Measurements from ENCODE around the gene CLIC3.

CLIC3 gene

GRCh38 chr9:137023583-137023991, 27.2 kb upstream of the CLIC3 start:
- no peak overlapping the region for H3K27ac ChIP-seq (ENCODE audit: low read depth in 2 of 2, low read length in 2 of 2)
- no peaks in the 10 kb centered on the region for H3K9me3 ChIP-seq (ENCODE audit: control insufficient read depth in 2 of 2, low read length in 2 of 2)
- no peak overlapping the region for H3K9ac ChIP-seq (ENCODE audit: low read depth in 1 of 2, low read length in 2 of 2)
- no peak overlapping the region for H3K4me3 ChIP-seq (ENCODE audit: low read length in 2 of 2)
- H3K36me3 ChIP-seq (ENCODE audit: control insufficient read depth in 2 of 2, insufficient read depth in 2 of 2, low read length in 2 of 2), result no peaks in the 10 kb centered on the region
- H3K27me3 ChIP-seq (ENCODE audit: control insufficient read depth in 2 of 2, insufficient read depth in 2 of 2, low read length in 2 of 2), result no peaks in the 10 kb centered on the region
- peaks cover 29 to 39% of the 10 kb centered on the region in 2 donors for H3K4me1 ChIP-seq (ENCODE audit: control insufficient read depth in 2 of 2, insufficient read depth in 2 of 2, low read length in 2 of 2)

- peaks cover 26 to 36% of the 10 kb centered on the region in 2 donors for H3K4me1 ChIP-seq (ENCODE audit: control insufficient read depth in 2 of 2, insufficient read depth in 2 of 2, low read length in 2 of 2)
- no peaks in the 10 kb centered on the region for H3K9me3 ChIP-seq (ENCODE audit: control insufficient read depth in 2 of 2, low read length in 2 of 2)
- no peak overlapping the region for H3K27ac ChIP-seq (ENCODE audit: low read depth in 2 of 2, low read length in 2 of 2)
- H3K36me3 ChIP-seq (ENCODE audit: control insufficient read depth in 2 of 2, insufficient read depth in 2 of 2, low read length in 2 of 2), result no peaks in the 10 kb centered on the region
- no peak overlapping the region for H3K4me3 ChIP-seq (ENCODE audit: low read length in 2 of 2)
- H3K27me3 ChIP-seq (ENCODE audit: control insufficient read depth in 2 of 2, insufficient read depth in 2 of 2, low read length in 2 of 2), result no peaks in the 10 kb centered on the region
- peak overlapping the region in 1 of 2 donors; percentile 2 for H3K9ac ChIP-seq (ENCODE audit: low read depth in 1 of 2, low read length in 2 of 2)
Measured at GRCh38 chr9:137023157-137023556, 26.8 kb upstream of the CLIC3 start.

- H3K27ac ChIP-seq (ENCODE audit: low read depth in 2 of 2, low read length in 2 of 2), result peak overlapping the region; percentile 85 to 87
- H3K9ac ChIP-seq (ENCODE audit: low read depth in 1 of 2, low read length in 2 of 2), result peak overlapping the region in 1 of 2 donors; percentile 47
- no peaks in the 10 kb centered on the region for H3K9me3 ChIP-seq (ENCODE audit: control insufficient read depth in 2 of 2, low read length in 2 of 2)
- H3K4me1 ChIP-seq (ENCODE audit: control insufficient read depth in 2 of 2, insufficient read depth in 2 of 2, low read length in 2 of 2), result peaks cover 25 to 35% of the 10 kb centered on the region in 2 donors
- H3K36me3 ChIP-seq (ENCODE audit: control insufficient read depth in 2 of 2, insufficient read depth in 2 of 2, low read length in 2 of 2), result no peaks in the 10 kb centered on the region
- no peaks in the 10 kb centered on the region for H3K27me3 ChIP-seq (ENCODE audit: control insufficient read depth in 2 of 2, insufficient read depth in 2 of 2, low read length in 2 of 2)
- H3K4me3 ChIP-seq (ENCODE audit: low read length in 2 of 2), result peak overlapping the region in 1 of 2 donors; percentile 13
Measured at GRCh38 chr9:137022662-137023008, 26.3 kb upstream of the CLIC3 start.

GRCh38 chr9:137021979-137022661, 25.8 kb upstream of the CLIC3 start:
- H3K27ac ChIP-seq (ENCODE audit: low read depth in 2 of 2, low read length in 2 of 2), result peak overlapping the region; percentile 85 to 87
- no peaks in the 10 kb centered on the region for H3K9me3 ChIP-seq (ENCODE audit: control insufficient read depth in 2 of 2, low read length in 2 of 2)
- H3K27me3 ChIP-seq (ENCODE audit: control insufficient read depth in 2 of 2, insufficient read depth in 2 of 2, low read length in 2 of 2), result no peaks in the 10 kb centered on the region
- peak overlapping the region in 1 of 2 donors; percentile 13 for H3K4me3 ChIP-seq (ENCODE audit: low read length in 2 of 2)
- H3K36me3 ChIP-seq (ENCODE audit: control insufficient read depth in 2 of 2, insufficient read depth in 2 of 2, low read length in 2 of 2), result peaks cover 3 to 4% of the 10 kb centered on the region in 2 donors
- peak overlapping the region in 1 of 2 donors; percentile 47 for H3K9ac ChIP-seq (ENCODE audit: low read depth in 1 of 2, low read length in 2 of 2)
- peaks cover 20 to 30% of the 10 kb centered on the region in 2 donors for H3K4me1 ChIP-seq (ENCODE audit: control insufficient read depth in 2 of 2, insufficient read depth in 2 of 2, low read length in 2 of 2)

- no peak overlapping the region for H3K4me3 ChIP-seq (ENCODE audit: low read length in 2 of 2)
- H3K4me1 ChIP-seq (ENCODE audit: control insufficient read depth in 2 of 2, insufficient read depth in 2 of 2, low read length in 2 of 2), result peaks cover 17 to 25% of the 10 kb centered on the region in 2 donors
- H3K9ac ChIP-seq (ENCODE audit: low read depth in 1 of 2, low read length in 2 of 2), result no peak overlapping the region
- H3K27ac ChIP-seq (ENCODE audit: low read depth in 2 of 2, low read length in 2 of 2), result peak overlapping the region; percentile 16 to 42
- peaks cover 5 to 9% of the 10 kb centered on the region in 2 donors for H3K36me3 ChIP-seq (ENCODE audit: control insufficient read depth in 2 of 2, insufficient read depth in 2 of 2, low read length in 2 of 2)
- no peaks in the 10 kb centered on the region for H3K27me3 ChIP-seq (ENCODE audit: control insufficient read depth in 2 of 2, insufficient read depth in 2 of 2, low read length in 2 of 2)
- H3K9me3 ChIP-seq (ENCODE audit: control insufficient read depth in 2 of 2, low read length in 2 of 2), result no peaks in the 10 kb centered on the region
Measured at GRCh38 chr9:137021568-137021978, 25.2 kb upstream of the CLIC3 start.

- H3K9ac ChIP-seq (ENCODE audit: low read depth in 1 of 2, low read length in 2 of 2), result no peak overlapping the region
- H3K36me3 ChIP-seq (ENCODE audit: control insufficient read depth in 2 of 2, insufficient read depth in 2 of 2, low read length in 2 of 2), result peaks cover 8 to 14% of the 10 kb centered on the region in 2 donors
- H3K27me3 ChIP-seq (ENCODE audit: control insufficient read depth in 2 of 2, insufficient read depth in 2 of 2, low read length in 2 of 2), result no peaks in the 10 kb centered on the region
- no peaks in the 10 kb centered on the region for H3K9me3 ChIP-seq (ENCODE audit: control insufficient read depth in 2 of 2, low read length in 2 of 2)
- peaks cover 15 to 22% of the 10 kb centered on the region in 2 donors for H3K4me1 ChIP-seq (ENCODE audit: control insufficient read depth in 2 of 2, insufficient read depth in 2 of 2, low read length in 2 of 2)
- H3K4me3 ChIP-seq (ENCODE audit: low read length in 2 of 2), result no peak overlapping the region
- H3K27ac ChIP-seq (ENCODE audit: low read depth in 2 of 2, low read length in 2 of 2), result no peak overlapping the region
Measured at GRCh38 chr9:137020771-137021567, 24.6 kb upstream of the CLIC3 start.

- Histone ChIP-seq H3K27ac (ENCODE audit: low read depth in 2 of 2, low read length in 2 of 2) (no peak overlapping the region), H3K4me1 (ENCODE audit: control insufficient read depth in 2 of 2, insufficient read depth in 2 of 2, low read length in 2 of 2) (peaks cover 14 to 18% of the 10 kb centered on the region in 2 donors), H3K27me3 (ENCODE audit: control insufficient read depth in 2 of 2, insufficient read depth in 2 of 2, low read length in 2 of 2) (no peaks in the 10 kb centered on the region), H3K4me3 (ENCODE audit: low read length in 2 of 2) (no peak overlapping the region), H3K9ac (ENCODE audit: low read depth in 1 of 2, low read length in 2 of 2) (no peak overlapping the region), H3K9me3 (ENCODE audit: control insufficient read depth in 2 of 2, low read length in 2 of 2) (no peaks in the 10 kb centered on the region), H3K36me3 (ENCODE audit: control insufficient read depth in 2 of 2, insufficient read depth in 2 of 2, low read length in 2 of 2) (peaks cover 8 to 16% of the 10 kb centered on the region in 2 donors)
Measured at GRCh38 chr9:137019891-137020683, 23.7 kb upstream of the CLIC3 start.

GRCh38 chr9:137018761-137019559, 22.6 kb upstream of the CLIC3 start:
- peaks cover 14 to 18% of the 10 kb centered on the region in 2 donors for H3K4me1 ChIP-seq (ENCODE audit: control insufficient read depth in 2 of 2, insufficient read depth in 2 of 2, low read length in 2 of 2)
- peaks cover 8 to 16% of the 10 kb centered on the region in 2 donors for H3K36me3 ChIP-seq (ENCODE audit: control insufficient read depth in 2 of 2, insufficient read depth in 2 of 2, low read length in 2 of 2)
- H3K4me3 ChIP-seq (ENCODE audit: low read length in 2 of 2), result no peak overlapping the region
- no peak overlapping the region for H3K27ac ChIP-seq (ENCODE audit: low read depth in 2 of 2, low read length in 2 of 2)
- no peak overlapping the region for H3K9ac ChIP-seq (ENCODE audit: low read depth in 1 of 2, low read length in 2 of 2)
- H3K27me3 ChIP-seq (ENCODE audit: control insufficient read depth in 2 of 2, insufficient read depth in 2 of 2, low read length in 2 of 2), result no peaks in the 10 kb centered on the region
- no peaks in the 10 kb centered on the region for H3K9me3 ChIP-seq (ENCODE audit: control insufficient read depth in 2 of 2, low read length in 2 of 2)

- Histone ChIP-seq H3K27me3 (ENCODE audit: control insufficient read depth in 2 of 2, insufficient read depth in 2 of 2, low read length in 2 of 2) (no peaks in the 10 kb centered on the region), H3K9ac (ENCODE audit: low read depth in 1 of 2, low read length in 2 of 2) (no peak overlapping the region), H3K4me3 (ENCODE audit: low read length in 2 of 2) (no peak overlapping the region), H3K36me3 (ENCODE audit: control insufficient read depth in 2 of 2, insufficient read depth in 2 of 2, low read length in 2 of 2) (peaks cover 12 to 16% of the 10 kb centered on the region in 2 donors), H3K4me1 (ENCODE audit: control insufficient read depth in 2 of 2, insufficient read depth in 2 of 2, low read length in 2 of 2) (peaks cover 8 to 15% of the 10 kb centered on the region in 2 donors), H3K9me3 (ENCODE audit: control insufficient read depth in 2 of 2, low read length in 2 of 2) (no peaks in the 10 kb centered on the region), H3K27ac (ENCODE audit: low read depth in 2 of 2, low read length in 2 of 2) (no peak overlapping the region)
Measured at GRCh38 chr9:137017791-137018497, 21.6 kb upstream of the CLIC3 start.
